HG02852 (cell line): ENCODE results near the gene MED31.
"Not testable (repeated sequence)": the region's sequence is repeated elsewhere in the genome, so short reads cannot be mapped to it uniquely, and the experiment has no call there.

Source experiments
- ATAC-seq: cut with Tn5 transposase; IDR thresholded peaks from one replicate; pipeline ENCODE4 v1.9.1; 2021; ENCODE audit warnings: mild to moderate bottlenecking, moderate library complexity; ENCODE audit not compliant: unreplicated experiment

MED31 gene

GRCh38 chr17:6677158-6677831 is 25.9 kb upstream of the MED31 start:
- no peak for ATAC-seq

GRCh38 chr17:6676802-6677157 is 25.4 kb upstream of the MED31 start:
- ATAC-seq = no peak

GRCh38 chr17:6675201-6675825 is 23.9 kb upstream of the MED31 start:
- no peak for ATAC-seq

- ATAC-seq = no peak
Observed at GRCh38 chr17:6674586-6674985, 23.2 kb upstream of the MED31 start.

- ATAC-seq = no peak
Observed at GRCh38 chr17:6671431-6671830, 20.0 kb upstream of the MED31 start.

- ATAC-seq = no peak
Observed at GRCh38 chr17:6670999-6671398, 19.6 kb upstream of the MED31 start.

GRCh38 chr17:6670571-6670970 is 19.2 kb upstream of the MED31 start:
- ATAC-seq = no peak

- ATAC-seq = no peak
Observed at GRCh38 chr17:6669479-6670212, 18.2 kb upstream of the MED31 start.

GRCh38 chr17:6668727-6669425 is 17.5 kb upstream of the MED31 start:
- ATAC-seq = no peak

- no peak for ATAC-seq
Observed at GRCh38 chr17:6668219-6668618, 16.8 kb upstream of the MED31 start.

GRCh38 chr17:6667516-6667915 is 16.1 kb upstream of the MED31 start:
- no peak for ATAC-seq

GRCh38 chr17:6666557-6666956 is 15.2 kb upstream of the MED31 start:
- ATAC-seq = no peak

- ATAC-seq = no peak
Observed at GRCh38 chr17:6666077-6666521, 14.7 kb upstream of the MED31 start.

- ATAC-seq = not testable (repeated sequence)
Observed at GRCh38 chr17:6663200-6663599, 11.8 kb upstream of the MED31 start.

- ATAC-seq = no peak
Observed at GRCh38 chr17:6661464-6661848, 10.1 kb upstream of the MED31 start.

- peak; percentile 76 for ATAC-seq
Observed at GRCh38 chr17:6660805-6661463, 9.5 kb upstream of the MED31 start.

- ATAC-seq = no peak
Observed at GRCh38 chr17:6660101-6660500, 8.7 kb upstream of the MED31 start.

GRCh38 chr17:6658411-6658810 is 7.0 kb upstream of the MED31 start:
- ATAC-seq = not testable (repeated sequence)

- ATAC-seq = no peak
Observed at GRCh38 chr17:6657633-6658287, 6.4 kb upstream of the MED31 start.

GRCh38 chr17:6656797-6657632 is 5.6 kb upstream of the MED31 start:
- ATAC-seq = not testable (repeated sequence)
